GM12891 (cell line): Measurements from ENCODE around the gene CLN5.

ENCODE experiments used
- PAX5 ChIP-seq: IDR thresholded peaks from 2 replicates; pipeline ENCODE4 v1.6.1; 2011; ENCODE audit warnings: low read length, moderate library complexity, mild to moderate bottlenecking; ENCODE audit not compliant: insufficient read depth, severe bottlenecking
- POLR2A ChIP-seq: IDR thresholded peaks from 2 replicates; pipeline ENCODE4 v1.6.1; 2011; ENCODE audit warnings: low read depth, low read length, control low read depth
- POLR2AphosphoS5 ChIP-seq: IDR thresholded peaks from 2 replicates; pipeline ENCODE4 v1.6.1; 2011; ENCODE audit warnings: low read depth, low read length, control low read depth
- POU2F2 ChIP-seq: IDR thresholded peaks from 2 replicates; pipeline ENCODE4 v1.6.1; 2011; ENCODE audit warnings: low read depth, mild to moderate bottlenecking, control low read depth, low read length, moderate library complexity
- SPI1 ChIP-seq: IDR thresholded peaks from 2 replicates; pipeline ENCODE4 v1.6.1; 2011; ENCODE audit warnings: low read depth, low read length, control low read depth
- TAF1 ChIP-seq: IDR thresholded peaks from 2 replicates; pipeline ENCODE4 v1.6.1; 2011; ENCODE audit warnings: low read depth, low read length, control low read depth

GRCh38 chr13:77009011-77009410 is 17.1 kb downstream of the CLN5 start:
- TF ChIP-seq PAX5 (no peak), POLR2AphosphoS5 (no peak), POLR2A (no peak), TAF1 (no peak), SPI1 (no peak), POU2F2 (no peak)
